GM23338 (cell line): ENCODE data around the gene MESP2. TPM values are rescaled to one million over a fixed set of nuclear protein-coding genes. Genes with fewer than 3 reads are reported as not detected.

Experiments
- ATAC-seq: fragments of 200-7000 bp; cut with Tn5 transposase; 3 replicates; pipeline ENCODE4 v1.9.1; 2020
- DNase-seq: peaks from one replicate; pipeline ENCODE4 v3.0.0-alpha.2; 2015; ENCODE audit warnings: low spot score
- H2AFZ ChIP-seq: fragments of 200-600 bp; sonication (generic); 2 replicates; pipeline ENCODE4 v1.8.0; 2016; ENCODE audit warnings: antibody characterized with exemption, mild to moderate bottlenecking, moderate library complexity
- H3F3A ChIP-seq: fragments of 200-600 bp; sonication (generic); replicated peaks from 2 replicates; pipeline ENCODE4 v1.8.0; 2017; ENCODE audit warnings: antibody characterized with exemption, mixed run types, low read depth
- H3K27ac ChIP-seq: fragments of 200-600 bp; sonication (generic); 2 replicates; pipeline ENCODE4 v1.6.1; 2016; ENCODE audit warnings: low read depth
- H3K27me3 ChIP-seq: fragments of 200-600 bp; sonication (generic); 2 replicates; pipeline ENCODE4 v1.8.0; 2016; ENCODE audit warnings: mild to moderate bottlenecking, mixed run types, moderate library complexity; ENCODE audit not compliant: insufficient read depth
- H3K36me3 ChIP-seq: fragments of 200-600 bp; sonication (generic); 2 replicates; pipeline ENCODE4 v1.8.0; 2016; ENCODE audit warnings: mild to moderate bottlenecking; ENCODE audit not compliant: insufficient read depth
- H3K4me1 ChIP-seq: fragments of 200-600 bp; sonication (generic); 2 replicates; pipeline ENCODE4 v1.8.0; 2016; ENCODE audit warnings: mild to moderate bottlenecking, moderate library complexity; ENCODE audit not compliant: insufficient read depth
- H3K4me2 ChIP-seq: fragments of 200-600 bp; sonication (generic); 2 replicates; pipeline ENCODE4 v1.7.1; 2017; ENCODE audit warnings: mixed run types
- H3K4me3 ChIP-seq: fragments of 200-600 bp; sonication (generic); 2 replicates; pipeline ENCODE4 v1.6.1; 2016; ENCODE audit warnings: mixed run types
- H3K79me2 ChIP-seq: fragments of 200-600 bp; sonication (generic); replicated peaks from 2 replicates; pipeline ENCODE4 v1.8.0; 2017; ENCODE audit warnings: mild to moderate bottlenecking; ENCODE audit not compliant: insufficient read depth
- H3K9me2 ChIP-seq: fragments of 200-600 bp; sonication (generic); 2 replicates; pipeline ENCODE4 v1.8.0; 2017; ENCODE audit not compliant: insufficient read depth
- H4K20me1 ChIP-seq: fragments of 200-600 bp; sonication (generic); replicated peaks from 2 replicates; pipeline ENCODE4 v1.8.0; 2017; ENCODE audit warnings: mild to moderate bottlenecking; ENCODE audit not compliant: insufficient read depth
- H3K27ac Mint-ChIP-seq: 2 replicates; pipeline ENCODE4 v1.8.0; 2020; ENCODE audit warnings: inconsistent platforms, mild to moderate bottlenecking, moderate library complexity, mixed read lengths
- H3K27me3 Mint-ChIP-seq: 3 replicates; pipeline ENCODE4 v1.8.0; 2022; ENCODE audit warnings: low read depth, mild to moderate bottlenecking, moderate library complexity, mixed read lengths, inconsistent platforms; ENCODE audit not compliant: insufficient read depth, poor library complexity
- H3K36me3 Mint-ChIP-seq: 3 replicates; pipeline ENCODE4 v1.8.0; 2021; ENCODE audit warnings: low read depth, mild to moderate bottlenecking, inconsistent platforms, moderate library complexity, mixed read lengths
- H3K4me1 Mint-ChIP-seq: 3 replicates; pipeline ENCODE4 v1.8.0; 2020; ENCODE audit warnings: mild to moderate bottlenecking, inconsistent platforms, mixed read lengths
- H3K4me3 Mint-ChIP-seq: 3 replicates; pipeline ENCODE4 v1.8.0; 2021; ENCODE audit warnings: moderate library complexity, mild to moderate bottlenecking, inconsistent platforms, mixed read lengths
- H3K9me3 Mint-ChIP-seq: 3 replicates; pipeline ENCODE4 v1.8.0; 2020; ENCODE audit warnings: moderate library complexity, mild to moderate bottlenecking, inconsistent platforms, mixed read lengths
- CREB1 ChIP-seq: fragments of 250-450 bp; sonication (Bioruptor Pico); IDR thresholded peaks from 2 replicates; pipeline ENCODE4 v1.5.0; 2020; ENCODE audit warnings: low read depth, mild to moderate bottlenecking, moderate library complexity
- CTCF ChIP-seq, 2 experiments: fragments of 200-600 bp in 1 of 2; sonication (generic) in 1 of 2; conservative IDR thresholded peaks; 2 replicates each; pipeline versions ENCODE4 v1.5.1 to v1.6.1; 2016 to 2017; ENCODE audit warnings: antibody characterized with exemption in 2 of 2, low read depth in 2 of 2, mild to moderate bottlenecking in 2 of 2, moderate library complexity in 1 of 2
- ETS1 ChIP-seq: IDR thresholded peaks from 2 replicates; pipeline ENCODE4 v1.6.1; 2016; ENCODE audit warnings: antibody characterized with exemption
- EZH2 ChIP-seq: fragments of 200-600 bp; sonication (generic); IDR thresholded peaks from one replicate; pipeline ENCODE4 v1.8.0; 2017; ENCODE audit warnings: antibody characterized with exemption, mild to moderate bottlenecking, low read depth; ENCODE audit not compliant: unreplicated experiment
- EZH2phosphoT487 ChIP-seq: fragments of 200-600 bp; sonication (generic); IDR thresholded peaks from one replicate; pipeline ENCODE4 v1.8.1; 2018; ENCODE audit warnings: antibody characterized with exemption; ENCODE audit not compliant: unreplicated experiment
- JUNB ChIP-seq: IDR thresholded peaks from one replicate; pipeline ENCODE4 v1.6.1; 2016; ENCODE audit warnings: antibody characterized with exemption; ENCODE audit not compliant: unreplicated experiment
- NANOG ChIP-seq: IDR thresholded peaks from 2 replicates; pipeline ENCODE4 v1.6.1; 2016; ENCODE audit warnings: antibody characterized with exemption, borderline replicate concordance
- POLR2AphosphoS5 ChIP-seq: IDR thresholded peaks from 2 replicates; pipeline ENCODE4 v1.6.1; 2016; ENCODE audit warnings: antibody characterized with exemption, low read depth
- STAT1 ChIP-seq: IDR thresholded peaks from one replicate; pipeline ENCODE4 v1.6.1; 2016; ENCODE audit warnings: antibody characterized with exemption; ENCODE audit not compliant: unreplicated experiment
- ZNF114 ChIP-seq: fragments of 250-450 bp; sonication (Bioruptor Pico); IDR thresholded peaks from 2 replicates; pipeline ENCODE4 v1.5.0; 2020; ENCODE audit warnings: mild to moderate bottlenecking, moderate library complexity
- ZNF331 ChIP-seq: fragments of 250-450 bp; sonication (Bioruptor Pico); IDR thresholded peaks from 2 replicates; pipeline ENCODE4 v1.5.0; 2020; ENCODE audit warnings: low read depth, mild to moderate bottlenecking, moderate library complexity
- ZNF462 ChIP-seq: fragments of 250-450 bp; sonication (Bioruptor Pico); IDR thresholded peaks from 2 replicates; pipeline ENCODE4 v1.5.0; 2020; ENCODE audit warnings: mild to moderate bottlenecking, moderate library complexity
- polyA plus RNA-seq: library from polyadenylated mRNA; unstranded; fragments of >200 nt; fragmentation: Nextera tagmentation; extraction: Ambion mirVana; gene quantifications from 2 replicates; pipeline ENCODE4 v1.2.1, GENCODE V29; 2016
- total RNA-seq: library from RNA; depleted of rRNA; stranded (reverse); fragments of >200 nt; shearing (Covaris generic); gene quantifications from 2 replicates; pipeline ENCODE4 v1.2.3, GENCODE V29; 2014
- TF ChIP-seq, protein P1 (sequence below): IDR thresholded peaks from one replicate; pipeline ENCODE4 v1.6.1; 2018; ENCODE audit warnings: antibody characterized with exemption; ENCODE audit not compliant: unreplicated experiment

The MESP2 gene
- total and polyA plus RNA-seq, 2 experiments from 2014 or later, result 0.24 to 1.3 TPM

DNA sequence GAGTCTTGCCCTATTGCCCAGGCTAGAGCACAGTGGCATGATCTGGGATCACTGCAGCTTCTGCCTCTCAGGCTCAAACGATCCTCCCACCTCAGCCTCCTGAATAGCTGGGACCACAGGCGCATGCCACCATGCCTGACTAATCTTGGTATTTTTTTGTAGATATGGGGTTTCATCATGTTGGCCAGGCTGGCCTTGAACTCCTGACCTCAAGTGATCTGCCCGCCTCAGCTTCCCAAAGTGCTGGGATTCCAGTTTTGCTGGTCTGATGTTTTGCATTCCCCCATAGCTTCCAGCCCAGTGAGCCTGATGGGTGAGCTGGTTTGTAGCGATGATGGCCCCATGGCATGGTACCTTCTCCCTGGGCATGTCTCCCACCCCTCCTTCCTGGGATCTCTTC lies 20.4 kb upstream of the MESP2 start:
- no peak for DNase-seq
- Mint-ChIP-seq H3K4me3 (no peak overlapping the region), H3K4me1 (peaks cover 13% of the 10 kb centered on the region), H3K9me3 (no peaks in the 10 kb centered on the region), H3K36me3 (no peaks in the 10 kb centered on the region), H3K27ac (no peak overlapping the region), H3K27me3 (peaks cover 23% of the 10 kb centered on the region)
- TF ChIP-seq STAT1 (no peak), EZH2 (no peak), ZNF331 (CRISPR knock-in tag) (no peak), ZNF462 (CRISPR knock-in tag) (no peak), CREB1 (CRISPR knock-in tag) (no peak), ZNF114 (CRISPR knock-in tag) (no peak), EZH2phosphoT487 (no peak), ETS1 (no peak), JUNB (no peak), POLR2AphosphoS5 (no peak), NANOG (no peak), CTCF (conservative IDR thresholded peaks at IDR 0.05; ENCODE audit: low read depth in 2 of 2) (no peak)
- TF ChIP-seq, protein P1, sequence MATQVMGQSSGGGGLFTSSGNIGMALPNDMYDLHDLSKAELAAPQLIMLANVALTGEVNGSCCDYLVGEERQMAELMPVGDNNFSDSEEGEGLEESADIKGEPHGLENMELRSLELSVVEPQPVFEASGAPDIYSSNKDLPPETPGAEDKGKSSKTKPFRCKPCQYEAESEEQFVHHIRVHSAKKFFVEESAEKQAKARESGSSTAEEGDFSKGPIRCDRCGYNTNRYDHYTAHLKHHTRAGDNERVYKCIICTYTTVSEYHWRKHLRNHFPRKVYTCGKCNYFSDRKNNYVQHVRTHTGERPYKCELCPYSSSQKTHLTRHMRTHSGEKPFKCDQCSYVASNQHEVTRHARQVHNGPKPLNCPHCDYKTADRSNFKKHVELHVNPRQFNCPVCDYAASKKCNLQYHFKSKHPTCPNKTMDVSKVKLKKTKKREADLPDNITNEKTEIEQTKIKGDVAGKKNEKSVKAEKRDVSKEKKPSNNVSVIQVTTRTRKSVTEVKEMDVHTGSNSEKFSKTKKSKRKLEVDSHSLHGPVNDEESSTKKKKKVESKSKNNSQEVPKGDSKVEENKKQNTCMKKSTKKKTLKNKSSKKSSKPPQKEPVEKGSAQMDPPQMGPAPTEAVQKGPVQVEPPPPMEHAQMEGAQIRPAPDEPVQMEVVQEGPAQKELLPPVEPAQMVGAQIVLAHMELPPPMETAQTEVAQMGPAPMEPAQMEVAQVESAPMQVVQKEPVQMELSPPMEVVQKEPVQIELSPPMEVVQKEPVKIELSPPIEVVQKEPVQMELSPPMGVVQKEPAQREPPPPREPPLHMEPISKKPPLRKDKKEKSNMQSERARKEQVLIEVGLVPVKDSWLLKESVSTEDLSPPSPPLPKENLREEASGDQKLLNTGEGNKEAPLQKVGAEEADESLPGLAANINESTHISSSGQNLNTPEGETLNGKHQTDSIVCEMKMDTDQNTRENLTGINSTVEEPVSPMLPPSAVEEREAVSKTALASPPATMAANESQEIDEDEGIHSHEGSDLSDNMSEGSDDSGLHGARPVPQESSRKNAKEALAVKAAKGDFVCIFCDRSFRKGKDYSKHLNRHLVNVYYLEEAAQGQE, result no peak
- peaks cover 12% of the 10 kb centered on the region; the same call in 1 of the 2 replicates for H3K4me1 ChIP-seq
- H3K9me2 ChIP-seq, result no peaks in the 10 kb centered on the region
- H4K20me1 ChIP-seq, result no peaks in the 10 kb centered on the region
- no peaks in the 10 kb centered on the region for H3K36me3 ChIP-seq
- H3K27me3 ChIP-seq, result peaks cover 31% of the 10 kb centered on the region
- no peaks in the 10 kb centered on the region for H3K79me2 ChIP-seq
- no peak overlapping the region for H3K27ac ChIP-seq
- H3K4me3 ChIP-seq, result no peak overlapping the region
- H2AFZ ChIP-seq, result no peak overlapping the region
- no peak overlapping the region for H3K4me2 ChIP-seq
- ATAC-seq, result no peak
- H3F3A ChIP-seq, result 0 out of 2 replicates have a peak, but pooled peaks cover 2% of the 10 kb centered on the region
